KBM-7 (cell line): ENCODE measurements around the gene COA3.

Experiments
- DNase-seq: peaks from one replicate; pipeline ENCODE4 v3.0.0-alpha.2; 2015
- in situ Hi-C: fragments of 300-500 bp; cut with MboI; formaldehyde crosslinking; loops from 2 replicates; pipeline ENCODE4 v1.14.3; 2020; ENCODE audit warnings: low sequenced_read_pairs, low pct_unique_long_range_greater_than_20kb, mixed read lengths

The COA3 gene

DNA sequence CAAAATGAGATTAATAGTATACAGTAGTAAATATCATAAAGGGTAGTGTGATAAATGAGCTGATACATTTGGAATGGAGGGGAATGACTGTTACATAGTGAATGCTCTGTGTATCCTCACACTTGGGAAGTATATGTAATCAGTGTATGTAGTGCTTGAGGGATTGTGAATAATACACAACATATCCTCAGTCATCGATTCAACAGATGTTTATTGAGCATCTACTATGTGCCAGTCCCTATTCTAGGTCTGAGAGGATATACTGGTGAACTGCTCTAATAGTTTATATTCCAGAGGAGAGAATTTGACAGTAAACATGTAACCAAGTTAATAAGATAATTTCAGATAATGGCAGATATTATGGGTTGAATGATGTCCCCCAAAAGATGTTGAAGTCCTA lies 29.0 kb upstream of the COA3 start:
- in situ Hi-C loops, result loop anchor here (25.0 kb wide), 1 partner anchor 110 kb away; no protein-coding TSS in a partner anchor
- no peak for DNase-seq

DNA sequence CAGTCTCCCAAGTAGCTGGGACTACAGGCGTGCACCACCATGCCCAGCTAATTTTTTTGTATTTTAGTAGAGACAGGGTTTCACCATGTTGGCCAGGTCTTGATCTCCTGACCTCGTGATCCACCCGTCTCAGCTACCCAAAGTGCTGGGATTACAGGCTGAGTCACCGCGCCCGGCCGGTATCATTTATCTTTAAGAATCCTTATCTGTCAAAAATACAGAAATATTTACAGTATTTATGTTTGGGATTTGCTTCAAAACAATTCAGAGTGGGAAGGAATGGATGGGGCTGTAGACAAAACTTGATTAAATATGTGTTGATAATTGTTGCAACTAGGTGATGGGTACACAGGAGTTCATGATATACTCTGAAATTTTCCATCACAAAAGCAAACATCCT lies 22.7 kb upstream of the COA3 start:
- in situ Hi-C loops, result no loop called here
- no peak for DNase-seq

DNA sequence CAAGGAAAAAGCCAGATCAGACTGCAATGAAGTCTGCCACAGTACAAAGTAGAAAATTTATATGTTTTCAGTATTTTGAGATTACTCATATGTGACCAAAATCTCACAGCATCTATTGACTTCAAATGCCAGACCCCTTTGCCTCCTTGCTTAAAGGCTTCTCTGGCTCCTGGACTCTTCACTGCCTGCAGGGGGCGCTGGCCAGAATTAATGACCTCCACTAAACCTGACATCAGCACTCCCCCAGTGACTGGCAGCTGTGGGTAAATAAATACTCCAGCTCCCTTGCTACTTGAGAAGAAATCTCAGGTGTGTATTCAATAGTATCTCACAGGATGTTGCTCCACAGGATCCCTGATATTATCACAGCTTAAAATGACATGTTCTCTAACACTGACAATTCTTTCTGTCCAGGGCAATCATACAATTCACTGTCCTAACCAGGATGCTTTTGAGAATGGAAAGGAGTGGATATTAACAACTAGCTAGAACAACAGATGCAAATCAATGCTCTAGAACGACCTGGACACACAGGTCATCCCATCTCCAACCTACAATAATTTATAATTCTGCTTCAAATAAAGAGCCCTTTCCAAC lies 21.5 kb upstream of the COA3 start:
- peak; percentile 78 for DNase-seq
- in situ Hi-C loops, result no loop called here

DNA sequence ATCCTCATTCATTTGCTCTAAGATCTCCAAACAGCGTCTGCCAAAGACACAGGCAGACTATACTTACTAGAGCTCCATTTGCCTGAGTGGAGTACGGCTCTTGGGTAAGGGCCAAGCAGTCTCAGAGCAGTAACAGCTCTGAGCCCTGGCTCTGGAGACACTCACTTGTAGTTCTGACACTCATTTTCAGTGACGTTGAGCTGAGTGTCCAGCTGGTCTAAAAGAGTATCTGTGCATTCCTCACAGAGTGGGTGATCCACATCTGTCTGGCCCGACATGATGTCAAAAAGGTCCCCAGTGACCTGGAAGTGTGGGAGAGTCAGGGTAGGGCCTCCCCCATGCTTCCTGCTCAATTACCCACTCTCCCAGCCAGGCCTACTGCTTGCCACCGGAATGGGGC lies 19.9 kb upstream of the COA3 start:
- no peak for DNase-seq
- in situ Hi-C loops, result no loop called here

DNA sequence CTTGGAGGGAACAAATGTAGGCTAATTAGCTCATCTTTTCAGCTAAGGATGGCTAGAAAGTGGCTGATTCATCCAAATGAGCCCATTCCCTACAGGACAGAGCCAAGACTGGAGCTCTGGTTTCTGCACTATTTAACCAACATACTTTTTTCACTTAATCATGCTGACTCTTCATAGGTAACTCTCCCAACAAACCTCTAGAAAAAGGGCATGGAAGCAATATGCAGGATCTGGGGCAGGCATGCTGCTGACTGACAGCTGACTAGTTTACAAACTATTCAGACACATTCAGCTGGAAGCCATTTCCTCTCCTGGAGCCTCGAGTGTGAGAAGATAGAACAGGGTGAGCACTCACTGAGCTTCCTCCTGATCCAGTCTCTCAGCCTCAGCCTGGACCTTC lies 19.4 kb upstream of the COA3 start:
- in situ Hi-C loops, result no loop called here
- no peak for DNase-seq

DNA sequence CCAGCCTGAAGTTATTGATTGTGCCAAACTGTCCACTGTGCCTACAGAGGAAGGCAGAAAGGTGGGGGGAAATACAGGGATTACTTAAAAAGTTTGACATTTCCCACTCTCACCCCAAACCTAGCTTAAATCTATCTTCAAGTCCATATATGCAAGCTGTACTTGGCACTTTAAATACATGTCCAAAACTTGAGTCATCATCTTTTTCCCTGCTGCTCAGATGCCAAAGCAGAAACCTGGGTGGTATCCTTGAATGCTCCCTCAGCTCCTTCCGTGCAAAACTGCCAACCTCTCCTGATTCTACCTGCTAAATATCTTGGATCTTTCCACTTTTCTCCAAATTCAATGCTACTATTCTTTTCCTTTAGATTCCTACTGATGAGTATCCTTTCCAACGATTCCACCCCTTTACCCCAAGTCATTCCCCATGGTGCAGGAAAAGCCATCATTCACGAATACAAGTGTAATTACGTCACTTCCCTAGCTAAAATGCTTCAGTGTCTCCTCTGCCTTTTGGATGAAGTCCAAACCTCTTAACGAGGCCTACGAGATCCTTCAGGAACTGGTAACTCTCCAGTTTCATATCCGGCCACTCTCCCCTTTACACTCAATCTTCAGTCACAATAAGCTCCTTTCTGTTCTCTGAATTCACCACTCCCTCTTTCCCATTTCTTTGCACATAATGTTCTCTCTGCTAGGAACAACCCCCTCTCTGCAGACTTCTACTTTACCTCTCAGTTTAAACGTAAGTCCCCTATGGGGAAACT lies 16.3 kb upstream of the COA3 start:
- in situ Hi-C loops, result no loop called here
- no peak for DNase-seq

DNA sequence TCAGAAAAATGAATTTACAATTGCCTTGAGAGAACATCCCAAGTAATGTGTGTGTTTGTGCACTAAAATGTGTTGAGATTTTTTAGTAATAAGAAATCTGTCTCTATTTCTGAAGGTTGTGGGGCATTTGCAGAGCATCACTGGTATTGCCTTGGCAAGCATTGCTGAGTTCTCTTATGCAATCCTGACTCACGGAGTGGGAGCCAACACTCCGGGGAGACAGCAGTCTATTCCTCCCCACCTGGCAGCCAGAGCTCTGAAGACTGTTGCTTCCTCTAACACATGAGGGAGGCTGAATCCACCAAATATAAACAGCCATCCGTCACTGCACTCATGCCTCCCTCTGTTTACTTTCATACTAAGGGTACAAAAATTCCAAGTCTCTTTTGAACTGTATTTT lies 10.7 kb upstream of the COA3 start:
- in situ Hi-C loops, result no loop called here
- DNase-seq, result no peak

DNA sequence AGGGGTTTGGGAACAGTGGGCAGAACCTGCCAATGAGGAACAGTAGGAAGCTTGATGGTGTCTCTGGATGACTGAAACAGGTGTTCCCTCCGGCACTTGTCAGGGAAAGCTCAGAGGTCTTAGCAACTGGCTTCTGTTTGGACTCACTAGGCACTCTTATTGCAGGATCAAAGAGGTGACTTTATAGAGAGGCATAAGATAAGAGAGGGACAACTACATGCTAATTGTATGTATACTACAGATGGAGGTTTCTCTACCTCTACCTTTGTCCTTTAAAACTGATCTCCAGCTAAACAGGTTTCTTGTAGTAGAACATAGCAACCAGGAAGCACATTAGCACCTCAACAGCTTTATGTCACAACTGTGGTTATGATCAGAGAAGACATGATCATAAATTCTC lies 7.7 kb upstream of the COA3 start:
- no peak for DNase-seq
- in situ Hi-C loops, result no loop called here

DNA sequence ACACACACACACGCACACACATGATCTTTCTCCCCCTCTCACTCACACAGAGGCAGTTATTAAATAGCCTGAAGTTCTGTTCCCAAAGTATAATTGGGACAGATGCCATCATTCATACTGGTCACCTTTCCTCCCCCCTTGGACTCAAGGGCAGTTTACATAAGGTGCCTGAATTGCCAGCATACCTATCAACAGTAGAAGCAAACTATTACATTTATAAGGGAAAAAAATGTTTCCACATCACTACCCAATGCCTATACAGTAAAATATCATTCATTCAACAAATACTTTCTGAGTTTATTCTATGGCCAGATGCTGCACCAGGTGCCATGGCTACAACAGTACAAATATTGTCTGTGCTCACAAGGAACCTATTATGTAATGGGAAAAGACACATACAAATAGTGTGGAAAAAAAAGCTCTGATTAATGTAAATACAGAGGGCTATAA lies 6.4 kb upstream of the COA3 start:
- no peak for DNase-seq
- in situ Hi-C loops, result no loop called here

DNA sequence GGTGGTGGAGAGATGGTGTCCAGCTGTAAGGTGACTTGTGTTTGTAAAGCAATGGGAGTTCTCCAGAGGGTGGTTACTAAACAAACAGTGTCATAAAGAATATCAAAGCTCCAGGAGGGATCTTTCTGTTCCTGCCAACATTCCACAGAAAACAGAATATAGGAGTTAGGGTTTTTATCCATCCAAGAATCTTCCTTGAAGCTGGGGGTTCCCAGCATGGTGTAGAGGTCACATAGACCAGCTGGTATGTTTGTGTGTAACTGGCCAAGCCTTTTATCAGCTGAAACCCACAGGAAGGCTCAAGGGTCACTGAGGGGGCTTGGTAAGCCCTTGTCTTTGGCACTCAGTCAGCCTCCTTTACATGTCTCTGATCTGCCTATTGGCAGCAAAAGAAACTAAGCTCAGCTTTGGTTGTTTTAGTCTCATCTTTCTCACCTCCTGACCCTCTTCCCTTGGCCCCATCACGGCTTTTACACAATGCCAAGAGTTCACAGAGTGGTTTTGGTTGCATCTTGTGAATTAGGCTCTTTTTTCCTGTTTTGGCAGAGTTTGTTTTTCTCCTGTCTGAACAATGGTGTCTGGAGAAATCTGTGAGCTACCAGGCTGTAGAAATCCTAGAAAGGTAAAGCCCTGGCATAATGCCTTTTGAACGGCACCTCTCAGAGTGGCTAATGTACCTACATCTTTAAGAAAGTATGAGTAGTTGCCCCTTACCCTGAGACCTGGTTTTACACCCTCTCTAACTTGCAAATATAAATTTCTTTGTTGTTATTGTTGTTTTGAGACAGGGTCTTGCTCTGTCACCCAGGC lies 4.8 kb upstream of the COA3 start:
- in situ Hi-C loops, result no loop called here
- no peak for DNase-seq

DNA sequence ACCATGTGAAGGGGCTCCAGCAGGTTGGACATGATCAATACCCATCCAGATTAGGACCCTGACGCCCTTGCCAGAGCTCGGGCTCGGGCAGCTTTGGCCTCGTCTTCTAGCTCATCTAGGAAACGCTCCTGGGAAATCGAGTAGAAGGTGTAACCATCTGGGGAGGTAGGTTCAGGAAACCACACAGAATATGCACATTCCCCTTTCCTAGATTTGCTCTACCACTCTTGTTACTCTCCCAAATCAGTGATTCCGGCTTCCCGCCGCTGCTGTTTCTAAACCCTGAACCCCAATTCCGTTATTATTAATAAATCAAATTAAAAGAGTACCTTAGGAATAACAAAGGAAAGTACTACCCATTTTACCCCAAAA lies 507 bp downstream of the COA3 start:
- in situ Hi-C loops, result no loop called here
- DNase-seq, result no peak

DNA sequence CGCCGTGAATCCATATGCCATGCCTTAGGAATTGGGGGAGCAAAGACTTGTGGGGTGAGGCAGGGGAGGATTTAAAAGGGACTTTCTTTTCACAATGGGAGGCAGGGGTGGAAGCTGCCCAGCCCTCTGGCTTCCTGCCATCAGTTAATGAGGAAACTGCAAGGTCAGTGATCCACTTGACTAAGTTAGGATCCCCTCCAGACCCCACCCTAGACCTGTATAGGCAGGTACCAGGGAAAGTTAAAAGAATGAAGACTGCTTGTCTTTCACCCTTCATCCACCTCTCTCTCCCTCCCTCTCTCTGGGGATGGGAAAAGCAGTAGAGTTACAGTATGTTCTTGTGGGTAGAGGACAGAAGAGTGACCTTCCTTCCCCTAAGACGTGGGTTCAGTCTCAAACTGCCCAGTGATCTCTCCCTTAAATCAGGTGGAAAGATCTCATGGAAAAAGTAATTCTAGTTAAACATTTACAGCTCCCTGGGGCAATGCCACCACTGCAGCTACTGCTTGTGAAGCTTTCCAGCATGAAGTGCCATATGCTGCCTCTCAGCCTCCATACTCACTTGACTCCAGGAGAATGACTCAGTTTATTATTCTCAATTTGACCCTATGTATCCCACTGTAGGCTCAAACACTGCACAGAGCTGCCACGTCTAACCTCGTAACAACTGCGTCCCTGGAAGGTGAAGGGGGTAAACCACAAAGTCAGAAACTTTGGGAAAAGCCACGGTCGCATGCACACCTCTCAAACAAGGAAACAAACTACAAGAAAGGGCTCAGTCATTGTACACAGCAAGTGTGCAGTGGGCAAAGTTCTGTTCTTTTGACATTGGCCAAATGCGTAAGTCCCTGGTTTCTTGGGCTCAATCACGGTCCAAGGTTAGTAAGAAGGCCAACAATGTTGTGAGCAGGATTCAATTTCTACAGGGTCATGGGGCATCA lies 1.2 kb downstream of the COA3 start:
- in situ Hi-C loops, result no loop called here
- DNase-seq, result no peak

DNA sequence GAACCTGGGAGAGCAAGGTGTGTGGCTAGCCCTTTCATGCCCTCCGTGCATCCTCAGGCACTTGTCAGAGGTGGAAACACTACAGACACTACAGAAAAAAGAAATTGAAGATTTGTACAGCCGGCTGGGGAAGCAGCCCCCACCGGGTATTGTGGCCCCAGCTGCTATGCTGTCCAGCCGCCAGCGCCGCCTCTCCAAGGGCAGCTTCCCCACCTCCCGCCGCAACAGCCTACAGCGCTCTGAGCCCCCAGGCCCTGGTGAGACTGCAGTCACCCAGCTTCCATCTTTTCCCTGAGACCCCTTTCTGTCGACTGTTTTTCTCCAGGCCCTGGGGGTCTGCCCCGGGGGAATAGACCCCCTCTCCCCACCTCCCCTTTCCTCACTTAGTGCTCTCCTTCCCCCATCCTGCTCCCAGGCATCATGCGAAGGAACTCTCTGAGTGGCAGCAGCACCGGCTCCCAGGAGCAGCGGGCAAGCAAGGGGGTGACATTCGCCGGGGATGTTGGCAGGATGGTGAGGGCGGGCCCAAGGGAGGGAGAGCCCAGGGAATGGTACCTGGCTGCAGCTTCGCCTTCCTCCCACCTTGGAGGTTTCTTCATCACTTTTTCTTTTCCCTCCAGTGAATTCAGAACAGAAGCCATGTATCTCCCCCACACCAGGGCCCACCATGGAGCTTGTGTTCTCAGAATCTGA lies 2.3 kb downstream of the COA3 start:
- DNase-seq, result no peak
- in situ Hi-C loops, result no loop called here

DNA sequence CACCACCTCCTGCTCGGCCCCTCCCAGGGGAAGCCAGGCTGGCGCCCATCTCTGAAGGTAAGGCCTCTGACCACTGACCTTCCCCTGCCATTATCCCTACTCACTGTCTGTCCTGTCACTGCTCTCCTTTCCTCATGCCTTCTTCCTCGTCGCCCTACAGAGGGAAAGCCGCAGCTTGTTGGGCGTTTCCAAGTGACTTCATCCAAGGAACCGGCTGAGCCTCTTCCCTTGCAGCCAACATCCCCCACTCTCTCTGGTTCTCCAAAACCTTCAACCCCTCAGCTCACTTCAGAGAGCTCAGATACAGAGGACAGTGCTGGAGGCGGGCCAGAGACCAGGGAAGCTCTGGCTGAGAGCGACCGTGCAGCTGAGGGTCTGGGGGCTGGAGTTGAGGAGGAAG lies 3.0 kb downstream of the COA3 start:
- in situ Hi-C loops, result no loop called here

DNA sequence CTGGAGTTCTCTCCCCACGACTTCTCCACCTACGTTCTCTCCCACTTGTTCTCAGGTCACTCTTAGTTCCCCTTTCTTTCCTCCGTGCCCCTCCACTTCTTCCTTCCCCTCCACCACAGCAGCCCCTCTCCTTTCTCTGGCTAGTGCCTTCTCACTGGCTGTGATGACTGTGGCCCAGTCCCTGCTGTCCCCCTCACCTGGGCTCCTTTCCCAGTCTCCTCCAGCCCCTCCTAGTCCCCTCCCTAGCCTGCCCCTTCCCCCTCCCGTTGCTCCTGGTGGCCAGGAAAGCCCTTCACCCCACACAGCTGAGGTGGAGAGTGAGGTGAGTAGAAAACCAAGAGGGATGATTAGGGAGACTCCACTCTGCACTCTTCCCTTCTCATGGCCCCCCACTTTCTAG lies 3.4 kb downstream of the COA3 start:
- in situ Hi-C loops, result no loop called here

More for the DNA sequence above, 3.0 kb downstream of the COA3 start:
- no peak for DNase-seq

DNA sequence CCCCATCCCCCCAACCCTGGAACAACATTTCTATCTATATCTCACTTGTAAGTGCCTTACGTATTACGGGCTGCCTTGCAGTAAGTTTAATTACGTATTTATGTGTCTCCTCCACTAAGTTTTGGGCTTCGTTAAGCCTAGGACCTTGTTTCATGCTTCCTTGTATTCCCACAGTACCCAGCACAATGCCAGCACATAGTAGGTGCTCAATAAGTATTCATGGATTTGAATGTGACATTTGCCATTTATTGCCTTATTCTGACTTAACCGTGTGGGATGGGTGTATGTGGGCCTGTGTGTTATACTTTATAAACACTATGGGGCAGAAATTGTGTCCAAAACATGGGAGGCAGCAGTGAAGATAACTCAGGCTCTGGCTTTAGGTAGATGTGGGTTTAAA lies 6.0 kb downstream of the COA3 start:
- in situ Hi-C loops, result no loop called here

More for the DNA sequence above, 3.4 kb downstream of the COA3 start:
- DNase-seq, result peak; percentile 40

DNA sequence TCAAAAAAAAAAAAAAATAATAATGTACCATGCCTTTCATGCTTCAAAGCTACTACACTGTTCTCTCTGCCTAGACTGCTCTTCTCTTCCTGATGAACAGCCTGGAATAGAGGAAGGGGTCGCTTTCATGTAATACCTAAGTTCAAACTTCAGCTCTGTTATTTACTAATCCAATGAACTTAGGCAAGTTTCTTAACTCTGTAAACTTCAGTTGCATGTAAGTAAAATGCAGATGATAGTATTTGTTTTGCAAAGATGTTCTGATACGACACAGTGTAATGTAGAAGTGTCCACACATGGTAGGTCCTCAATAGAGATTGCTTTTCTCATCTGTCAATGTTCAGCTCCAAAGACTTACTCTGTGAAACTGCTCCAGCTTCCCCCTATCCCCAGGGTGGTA lies 6.6 kb downstream of the COA3 start:
- in situ Hi-C loops, result no loop called here
- no peak for DNase-seq

More for the DNA sequence above, 6.0 kb downstream of the COA3 start:
- DNase-seq, result no peak

DNA sequence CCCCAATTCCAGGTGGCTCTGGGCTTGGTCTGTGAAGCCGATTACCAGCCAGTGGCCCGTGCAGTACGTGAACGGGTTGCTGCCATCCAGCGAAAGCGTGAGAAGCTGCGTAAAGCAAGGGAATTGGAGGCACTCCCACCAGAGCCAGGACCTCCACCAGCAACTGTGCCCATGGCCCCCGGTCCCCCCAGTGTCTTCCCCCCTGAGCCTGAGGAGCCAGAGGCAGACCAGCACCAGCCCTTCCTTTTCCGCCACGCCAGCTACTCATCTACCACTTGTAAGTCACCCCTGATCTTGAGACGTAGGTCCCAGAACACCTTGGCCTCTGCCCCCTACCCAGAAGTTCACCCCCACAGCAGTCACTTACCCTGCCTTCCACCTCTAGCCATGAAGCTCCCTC lies 11.2 kb downstream of the COA3 start:
- in situ Hi-C loops, result no loop called here
- DNase-seq, result no peak
